ENCODE data around the gene NACC2. TPM values are rescaled to one million over a fixed set of nuclear protein-coding genes. Genes with fewer than 3 reads are reported as not detected.

Gene NACC2
- total RNA-seq, 1 donor from 2014 or later, result 34.0 TPM

GRCh38 chr9:136078024-136078423 lies 17.1 kb downstream of the NACC2 start:
- Mint-ChIP-seq H3K27ac (ENCODE audit: unreplicated experiment) (no peak overlapping the region), H3K4me1 (ENCODE audit: low read depth, unreplicated experiment) (no peaks in the 10 kb centered on the region), H3K36me3 (ENCODE audit: low read depth, unreplicated experiment) (peaks cover 9% of the 10 kb centered on the region), H3K27me3 (ENCODE audit: low read depth, unreplicated experiment) (no peaks in the 10 kb centered on the region), H3K9me3 (ENCODE audit: unreplicated experiment) (no peaks in the 10 kb centered on the region), H3K4me3 (ENCODE audit: unreplicated experiment) (no peak overlapping the region)
- Histone ChIP-seq H4K20me1 (ENCODE audit: insufficient read depth, low read length) (peaks cover 89% of the 10 kb centered on the region), H3K4me3 (ENCODE audit: insufficient read depth, low read depth, low read length) (no peak overlapping the region), H2AFZ (ENCODE audit: low read depth, low read length) (no peak overlapping the region), H3K4me1 (ENCODE audit: insufficient read depth, low read length) (peaks cover 2% of the 10 kb centered on the region), H3K79me2 (ENCODE audit: insufficient read depth, low read length) (peaks cover 86% of the 10 kb centered on the region), H3K27ac (ENCODE audit: low read depth, low read length) (no peak overlapping the region), H3K9me3 (ENCODE audit: insufficient read depth, low read depth, low read length) (no peaks in the 10 kb centered on the region), H3K27me3 (ENCODE audit: insufficient read depth, low read length) (no peaks in the 10 kb centered on the region), H3K9ac (ENCODE audit: low read length) (no peak overlapping the region), H3K36me3 (ENCODE audit: insufficient read depth, low read length) (no peaks in the 10 kb centered on the region), H3K4me2 (ENCODE audit: low read length) (no peak overlapping the region)
- FAIRE-seq (no peak), DNase-seq (ENCODE audit: low read depth) (no peak)
- TF ChIP-seq CTCF (IDR thresholded peaks at IDR 0.05; ENCODE audit: insufficient read depth, low read depth, low read length) (no peak), EZH2 (IDR thresholded peaks at IDR 0.05; ENCODE audit: insufficient read depth, low read length) (no peak)

- no peak overlapping the region for H3K4me3 Mint-ChIP-seq (ENCODE audit: unreplicated experiment)
These were observed 17.6 kb downstream of the NACC2 start for GRCh38 chr9:136077491-136077890.

More at GRCh38 chr9:136077491-136077890, 17.6 kb downstream of the NACC2 start:
- H3K27ac ChIP-seq (ENCODE audit: low read depth, low read length), result no peak overlapping the region
- H3K4me2 ChIP-seq (ENCODE audit: low read length), result no peak overlapping the region
- H3K36me3 ChIP-seq (ENCODE audit: insufficient read depth, low read length), result no peaks in the 10 kb centered on the region
- peaks cover 84% of the 10 kb centered on the region for H3K79me2 ChIP-seq (ENCODE audit: insufficient read depth, low read length)
- no peaks in the 10 kb centered on the region for H3K4me1 Mint-ChIP-seq (ENCODE audit: low read depth, unreplicated experiment)
- no peaks in the 10 kb centered on the region for H3K27me3 ChIP-seq (ENCODE audit: insufficient read depth, low read length)
- peaks cover 9% of the 10 kb centered on the region for H3K36me3 Mint-ChIP-seq (ENCODE audit: low read depth, unreplicated experiment)
- no peak overlapping the region for H3K27ac Mint-ChIP-seq (ENCODE audit: unreplicated experiment)
- FAIRE-seq (no peak), DNase-seq (ENCODE audit: low read depth) (no peak)
- no peaks in the 10 kb centered on the region for H3K27me3 Mint-ChIP-seq (ENCODE audit: low read depth, unreplicated experiment)
- H4K20me1 ChIP-seq (ENCODE audit: insufficient read depth, low read length), result peaks cover 86% of the 10 kb centered on the region
- no peak overlapping the region for H3K4me3 ChIP-seq (ENCODE audit: insufficient read depth, low read depth, low read length)
- peaks cover 2% of the 10 kb centered on the region for H3K4me1 ChIP-seq (ENCODE audit: insufficient read depth, low read length)
- H3K9me3 Mint-ChIP-seq (ENCODE audit: unreplicated experiment), result no peaks in the 10 kb centered on the region
- H3K9ac ChIP-seq (ENCODE audit: low read length), result no peak overlapping the region
- TF ChIP-seq EZH2 (IDR thresholded peaks at IDR 0.05; ENCODE audit: insufficient read depth, low read length) (no peak), CTCF (IDR thresholded peaks at IDR 0.05; ENCODE audit: insufficient read depth, low read depth, low read length) (no peak)
- no peak overlapping the region for H2AFZ ChIP-seq (ENCODE audit: low read depth, low read length)
- H3K9me3 ChIP-seq (ENCODE audit: insufficient read depth, low read depth, low read length), result no peaks in the 10 kb centered on the region

Data from astrocyte (in vitro differentiated cells and primary cell).